A549 (cell line): ENCODE data around the gene CCSER1. TPM values are rescaled to one million over a fixed set of nuclear protein-coding genes. Genes with fewer than 3 reads are reported as not detected.

Source experiments
- ATAC-seq, 2 experiments: fragments of 200-7000 bp in 1 of 2; fragments of >200 bp in 1 of 2; cut with Nextera tagmentation in 1 of 2; cut with Tn5 transposase in 1 of 2; 3 replicates each; pipeline versions ENCODE4 v1.8.0 to v1.9.1; 2018 to 2020; ENCODE audit warnings: mild to moderate bottlenecking in 1 of 2, moderate library complexity in 1 of 2
- CTCF ChIA-PET: fragments of 300-600 bp; sonication (Branson Sonifier 250); formaldehyde crosslinking; extraction: SDS; loops from one replicate; lab custom pipeline; 2021; ENCODE audit warnings: antibody characterized with exemption, inconsistent platforms; lab: Yijun Ruan, JAX
- POLR2A ChIA-PET: fragments of 350-600 bp; formaldehyde crosslinking; extraction: SDS; loops from one replicate; lab custom pipeline; 2021; ENCODE audit warnings: antibody characterized with exemption, inconsistent platforms; lab: Yijun Ruan, JAX
- DNase-seq, 2 experiments: peaks; one replicate each; pipeline versions ENCODE4 v3.0.0 to v3.0.0-alpha.2; 2011 to 2016; ENCODE audit warnings: low read depth in 1 of 2, low spot score in 1 of 2
- FAIRE-seq: peaks from 2 replicates; lab custom pipeline; 2011; peaks lifted over from hg19 to GRCh38; lab: Jason Lieb, UNC
- H3K27ac ChIP-seq, 2 experiments: fragments of >200 bp; sonication (Bioruptor Twin); formaldehyde crosslinking; 3 replicates each; pipeline ENCODE4 v1.5.1; 2016 to 2017
- H3K4me1 ChIP-seq: fragments of >200 bp; sonication (Bioruptor Twin); formaldehyde crosslinking; 3 replicates; pipeline ENCODE4 v1.6.1; 2016
- H3K4me2 ChIP-seq: fragments of >200 bp; sonication (Bioruptor Twin); formaldehyde crosslinking; 3 replicates; pipeline ENCODE4 v1.6.1; 2016
- H3K4me3 ChIP-seq: fragments of >200 bp; sonication (Bioruptor Twin); formaldehyde crosslinking; 3 replicates; pipeline ENCODE4 v1.5.1; 2016
- H3K9me3 ChIP-seq: fragments of >200 bp; sonication (Bioruptor Twin); formaldehyde crosslinking; 3 replicates; pipeline ENCODE4 v1.6.1; 2016
- ATOH8 ChIP-seq: fragments of 250-450 bp; sonication (Bioruptor Pico); IDR thresholded peaks from 2 replicates; pipeline ENCODE4 v1.5.0; 2020; ENCODE audit warnings: low read depth, mild to moderate bottlenecking, moderate library complexity
- BCL3 ChIP-seq: fragments of >200 bp; sonication (Bioruptor Twin); formaldehyde crosslinking; IDR thresholded peaks from 3 replicates; pipeline ENCODE4 v1.6.1; 2016
- CBX2 ChIP-seq: fragments of 200-600 bp; sonication (generic); IDR thresholded peaks from 2 replicates; pipeline ENCODE4 v1.6.1; 2016; ENCODE audit warnings: low read depth, mild to moderate bottlenecking, borderline replicate concordance
- CBX8 ChIP-seq: fragments of 200-600 bp; sonication (generic); IDR thresholded peaks from 2 replicates; pipeline ENCODE4 v1.6.1; 2016
- CHD4 ChIP-seq: fragments of 200-600 bp; sonication (generic); IDR thresholded peaks from 2 replicates; pipeline ENCODE4 v1.6.1; 2016; ENCODE audit warnings: antibody characterized with exemption, mild to moderate bottlenecking, borderline replicate concordance
- E2F6 ChIP-seq: IDR thresholded peaks from 2 replicates; pipeline ENCODE4 v1.6.1; 2012; ENCODE audit warnings: low read depth, borderline replicate concordance
- EP300 ChIP-seq, 2 experiments: fragments of >200 bp; sonication (Bioruptor Twin); formaldehyde crosslinking; IDR thresholded peaks; 2 replicates in 1 of 2; 3 replicates in 1 of 2; pipeline ENCODE4 v1.6.1; 2016 to 2017
- FOSL2 ChIP-seq, 2 experiments: fragments of 450-650 bp in 1 of 2; fragments of >200 bp in 1 of 2; sonication (Bioruptor Twin) in 1 of 2; formaldehyde crosslinking; IDR thresholded peaks; 2 replicates each; pipeline versions ENCODE4 v1.5.0 to v1.6.1; 2016 to 2020; ENCODE audit warnings: mild to moderate bottlenecking in 1 of 2, moderate library complexity in 1 of 2
- HDAC2 ChIP-seq: fragments of 200-600 bp; sonication (generic); IDR thresholded peaks from 2 replicates; pipeline ENCODE4 v1.6.1; 2016
- HES2 ChIP-seq: fragments of >200 bp; sonication (Bioruptor Twin); formaldehyde crosslinking; IDR thresholded peaks from 2 replicates; pipeline ENCODE4 v1.6.1; 2016
- HMGXB4 ChIP-seq: fragments of 250-450 bp; sonication (Bioruptor Pico); IDR thresholded peaks from 2 replicates; pipeline ENCODE4 v1.5.0; 2021; ENCODE audit warnings: mild to moderate bottlenecking, moderate library complexity, borderline replicate concordance
- HOXA7 ChIP-seq: fragments of 250-450 bp; sonication (Bioruptor Pico); IDR thresholded peaks from 2 replicates; pipeline ENCODE4 v1.5.0; 2020; ENCODE audit warnings: mild to moderate bottlenecking, moderate library complexity
- HOXB5 ChIP-seq: fragments of 250-450 bp; sonication (Bioruptor Pico); IDR thresholded peaks from 2 replicates; pipeline ENCODE4 v1.5.0; 2020; ENCODE audit warnings: mild to moderate bottlenecking, moderate library complexity
- JUN ChIP-seq, 2 experiments: fragments of >200 bp; sonication (Bioruptor Twin); formaldehyde crosslinking; IDR thresholded peaks; 2 replicates in 1 of 2; 3 replicates in 1 of 2; pipeline ENCODE4 v1.6.1; 2016 to 2017
- MAFK ChIP-seq: fragments of 450-650 bp; IDR thresholded peaks from 2 replicates; pipeline ENCODE4 v1.6.1; 2014; ENCODE audit not compliant: partially characterized antibody
- MAZ ChIP-seq: fragments of 150-350 bp; IDR thresholded peaks from 2 replicates; pipeline ENCODE4 v1.6.1; 2014; ENCODE audit warnings: antibody characterized with exemption, low read depth, low read length, borderline replicate concordance
- NPAS2 ChIP-seq: fragments of 250-450 bp; sonication (Bioruptor Pico); IDR thresholded peaks from 2 replicates; pipeline ENCODE4 v1.8.0; 2022; ENCODE audit warnings: mild to moderate bottlenecking, moderate library complexity, borderline replicate concordance
- RCOR1 ChIP-seq: fragments of 150-350 bp; IDR thresholded peaks from 2 replicates; pipeline ENCODE4 v1.6.1; 2014; ENCODE audit warnings: antibody characterized with exemption, low read length, low read depth
- REST ChIP-seq: fragments of 200-600 bp; sonication (generic); IDR thresholded peaks from 2 replicates; pipeline ENCODE4 v1.6.1; 2016; ENCODE audit warnings: antibody characterized with exemption, mild to moderate bottlenecking, moderate library complexity
- TP53 ChIP-seq: fragments of 250-450 bp; sonication (Bioruptor Pico); IDR thresholded peaks from 2 replicates; pipeline ENCODE4 v1.5.0; 2021; ENCODE audit warnings: mild to moderate bottlenecking, moderate library complexity
- ZFP36 ChIP-seq: fragments of 450-650 bp; IDR thresholded peaks from 2 replicates; pipeline ENCODE4 v1.6.1; 2014; ENCODE audit warnings: borderline replicate concordance; ENCODE audit not compliant: partially characterized antibody
- ZNF302 ChIP-seq: fragments of 250-450 bp; sonication (Bioruptor Pico); IDR thresholded peaks from 2 replicates; pipeline ENCODE4 v1.9.0; 2021; ENCODE audit warnings: inconsistent platforms, mild to moderate bottlenecking, moderate library complexity
- WGBS: methylation state at CpG from one replicate; pipeline ENCODE4 v1.1.6; 2017; ENCODE audit errors: missing lambda C conversion rate; 5-methylcytosine and 5-hydroxymethylcytosine counted together
- polyA plus RNA-seq, 4 experiments: library from polyadenylated mRNA; depleted of rRNA in 3 of 4; stranded (reverse); fragments of >200 nt; fragmentation: RNase III in 1 of 4; extraction: RNeasy Plus Mini Kit Qiagen cat#74134 plus additional on column Dnase treatment in 1 of 4; gene quantifications; 2 replicates in 3 of 4; 3 replicates in 1 of 4; pipeline ENCODE4 v1.2.3, GENCODE V29; 2011 to 2017

CCSER1 gene
- polyA plus RNA-seq, 2 of the 4 experiments (the other 2 are of a cell fraction), result 0.06 TPM; not detected in 1

GRCh38 chr4:90120037-90120436, 7.2 kb upstream of the CCSER1 start:
- ATAC-seq (no peak), FAIRE-seq (no peak)
- CTCF ChIA-PET, result no interaction called here

GRCh38 chr4:90120815-90121214, 6.4 kb upstream of the CCSER1 start:
- H3K27ac ChIP-seq, result no peak overlapping the region
- ATAC-seq, result no peak
- TF ChIP-seq TP53 (CRISPR knock-in tag) (no peak), MAFK (peak; percentile 92)
- TF ChIP-seq, all 56 proteins: peak for 1
- WGBS, result 3% methylated on average over 1 of the region's 1 CpG
- DNase-seq (no peak), FAIRE-seq (no peak)
- Histone ChIP-seq H3K4me2 (no peak overlapping the region), H3K9me3 (no peaks in the 10 kb centered on the region), H3K4me1 (no peaks in the 10 kb centered on the region), H3K4me3 (no peak overlapping the region)
- CTCF ChIA-PET, result no interaction called here
- POLR2A ChIA-PET, result no interaction called here

More at GRCh38 chr4:90120037-90120436, 7.2 kb upstream of the CCSER1 start:
- no peak for DNase-seq
- Histone ChIP-seq H3K9me3 (no peaks in the 10 kb centered on the region), H3K4me3 (no peak overlapping the region), H3K4me2 (no peak overlapping the region), H3K4me1 (no peaks in the 10 kb centered on the region), H3K27ac (no peak overlapping the region)
- no peak for TF ChIP-seq ZFP36
- no peak for TF ChIP-seq HDAC2
- no peak for TF ChIP-seq E2F6
- TF ChIP-seq JUN (IDR thresholded peaks at IDR 0.05), result no peak
- TF ChIP-seq HOXA7 (CRISPR knock-in tag), result no peak
- TF ChIP-seq BCL3, result no peak
- TF ChIP-seq ZNF302 (CRISPR knock-in tag), result no peak
- TF ChIP-seq CBX2, result no peak
- TF ChIP-seq HMGXB4 (CRISPR knock-in tag), result no peak
- no peak for TF ChIP-seq NPAS2 (CRISPR knock-in tag)
- TF ChIP-seq HES2, result no peak
- TF ChIP-seq EP300 (IDR thresholded peaks at IDR 0.05), result no peak
- no peak for TF ChIP-seq FOSL2 (IDR thresholded peaks at IDR 0.05)
- TF ChIP-seq FOSL2 (CRISPR knock-in tag; IDR thresholded peaks at IDR 0.05), result no peak
- POLR2A ChIA-PET, result no interaction called here

- DNase-seq, result no peak
- H3K4me3 ChIP-seq, result no peak overlapping the region
- no peak overlapping the region for H3K27ac ChIP-seq
- 5% methylated on average over 3 of the region's 3 CpGs for WGBS
- H3K4me1 ChIP-seq, result no peaks in the 10 kb centered on the region
- ChIA-PET POLR2A (no interaction called here), CTCF (no interaction called here)
- no peaks in the 10 kb centered on the region for H3K9me3 ChIP-seq
- no peak overlapping the region for H3K4me2 ChIP-seq
- FAIRE-seq, result no peak
- ATAC-seq, result no peak
- TF ChIP-seq ATOH8 (CRISPR knock-in tag) (no peak), REST (no peak), CHD4 (no peak), HOXA7 (CRISPR knock-in tag) (no peak), E2F6 (no peak), RCOR1 (no peak), CBX8 (no peak), MAZ (no peak), HOXB5 (no peak)
Observed at GRCh38 chr4:90121676-90122354, 5.4 kb upstream of the CCSER1 start.
